GM18499 (cell line): ENCODE measurements around the gene RASGRF2.
"Not testable (repeated sequence)": the region's sequence is repeated elsewhere in the genome, so short reads cannot be mapped to it uniquely, and the experiment has no call there.

Source experiments
- ATAC-seq: cut with Tn5 transposase; IDR thresholded peaks from one replicate; pipeline ENCODE4 v1.9.1; 2021; ENCODE audit warnings: moderate number of reproducible peaks; ENCODE audit not compliant: insufficient read depth, unreplicated experiment

The RASGRF2 gene

DNA sequence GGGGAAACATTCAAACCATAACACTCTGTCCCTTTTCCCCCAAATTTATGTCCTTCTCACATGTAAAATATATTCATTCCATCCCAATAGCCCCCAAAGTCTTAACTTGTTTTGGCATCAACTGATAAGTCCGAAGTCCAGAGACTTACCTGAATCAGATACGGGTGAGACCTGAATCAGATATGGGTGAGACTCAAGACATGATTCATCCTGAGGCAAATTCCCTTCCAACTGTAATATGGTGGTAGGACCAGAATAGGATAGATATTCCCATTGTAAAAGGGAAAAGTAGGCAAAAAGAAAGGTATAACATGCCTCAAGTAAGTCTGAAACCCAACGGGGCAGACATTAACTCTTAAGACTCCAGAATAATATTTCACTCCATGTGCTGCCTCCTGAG is 157.4 kb downstream of the RASGRF2 start:
- ATAC-seq = no peak

DNA sequence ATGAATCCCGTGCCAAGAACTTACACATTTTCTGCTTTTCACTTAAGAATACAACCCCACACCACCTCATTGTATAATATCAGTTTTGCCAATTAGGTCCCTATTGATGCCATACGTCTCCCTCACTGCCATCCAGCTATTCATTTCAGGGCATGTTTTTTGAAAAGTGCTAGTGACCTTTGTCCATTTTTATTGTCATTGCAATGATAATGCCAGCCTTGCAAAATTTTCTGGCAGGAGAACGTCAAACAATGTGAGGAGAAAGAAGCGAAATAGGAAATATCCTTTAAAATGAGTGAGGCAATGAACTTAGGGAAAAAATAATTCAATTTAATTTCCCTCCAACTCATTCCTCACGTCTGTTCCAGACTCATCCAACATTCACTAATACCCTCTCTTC is 161.1 kb downstream of the RASGRF2 start:
- no peak for ATAC-seq

DNA sequence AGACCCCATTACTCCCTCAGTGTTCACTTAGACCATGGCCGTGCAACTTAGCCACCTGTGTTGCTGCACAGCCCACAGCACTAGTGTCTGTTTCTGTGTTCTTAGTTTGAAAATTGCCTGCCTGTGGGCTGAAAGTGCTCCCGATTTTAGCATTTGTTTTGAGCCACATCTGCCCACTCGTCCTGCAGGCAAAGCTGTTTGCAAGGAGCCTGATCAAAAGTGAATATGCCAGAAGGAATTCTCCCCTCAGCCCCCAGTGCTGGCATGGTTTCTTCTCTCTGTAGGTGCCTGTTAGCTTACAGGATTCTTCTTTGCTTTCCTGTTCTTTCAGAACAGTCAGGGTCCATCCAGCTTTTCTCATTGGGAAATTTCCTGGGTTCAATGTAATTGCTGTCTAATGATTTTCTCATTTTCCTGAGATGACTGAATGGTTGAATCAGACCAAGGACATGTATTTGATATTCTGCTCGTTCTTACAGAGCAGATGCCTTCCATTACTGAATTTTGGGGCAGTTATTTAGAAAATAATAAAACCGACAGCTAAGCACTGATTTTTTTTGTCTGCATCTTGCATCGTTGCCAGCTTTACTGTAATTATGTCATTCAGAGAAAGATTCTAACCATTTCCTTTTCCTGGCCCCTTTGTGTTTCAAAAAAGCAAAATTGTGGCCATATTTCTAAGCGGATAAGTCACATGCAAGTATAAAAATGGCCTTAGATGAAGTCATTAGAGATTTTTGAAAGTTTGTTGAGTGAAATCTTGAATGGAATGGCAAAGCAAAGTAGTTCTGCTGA is 161.9 kb downstream of the RASGRF2 start:
- no peak for ATAC-seq

DNA sequence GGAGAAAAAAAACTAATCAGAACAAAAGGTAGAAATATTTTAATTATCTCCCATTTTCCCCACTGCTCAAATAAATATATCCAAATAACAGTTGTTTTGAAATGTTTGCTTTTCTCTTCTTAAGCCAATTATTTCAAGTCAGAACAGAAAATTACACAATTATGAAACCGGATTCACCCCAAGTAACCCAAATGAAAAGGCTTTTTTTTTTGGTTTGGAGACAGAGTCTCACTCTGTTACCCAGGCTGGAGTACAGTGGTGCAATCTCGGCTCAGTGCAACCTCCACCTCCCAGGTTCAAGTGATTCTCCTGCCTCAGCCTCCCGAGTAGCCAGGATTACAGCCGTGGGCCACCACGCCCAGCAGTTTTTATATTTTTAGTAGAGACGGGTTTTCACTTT is 164.5 kb downstream of the RASGRF2 start:
- ATAC-seq = not testable (repeated sequence)

DNA sequence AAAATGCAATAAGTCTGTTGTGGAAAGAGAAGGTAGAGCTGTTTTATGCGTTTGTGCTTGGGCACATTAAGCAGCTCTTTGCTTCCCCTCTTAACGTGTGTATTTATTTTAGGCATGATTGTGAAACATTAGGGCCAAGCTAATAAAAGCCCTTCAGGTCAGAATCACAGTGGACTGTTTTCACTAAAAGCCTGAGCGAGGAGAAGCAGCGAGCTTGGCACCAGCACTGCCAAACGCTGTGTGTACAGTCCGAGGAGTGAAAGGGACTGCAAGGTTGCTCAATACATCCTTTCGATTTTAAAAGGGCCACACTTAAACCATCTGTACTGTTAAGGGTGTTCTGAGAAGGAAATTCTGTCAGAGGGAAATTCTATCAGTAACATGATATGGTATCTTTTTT is 165.8 kb downstream of the RASGRF2 start:
- no peak for ATAC-seq

DNA sequence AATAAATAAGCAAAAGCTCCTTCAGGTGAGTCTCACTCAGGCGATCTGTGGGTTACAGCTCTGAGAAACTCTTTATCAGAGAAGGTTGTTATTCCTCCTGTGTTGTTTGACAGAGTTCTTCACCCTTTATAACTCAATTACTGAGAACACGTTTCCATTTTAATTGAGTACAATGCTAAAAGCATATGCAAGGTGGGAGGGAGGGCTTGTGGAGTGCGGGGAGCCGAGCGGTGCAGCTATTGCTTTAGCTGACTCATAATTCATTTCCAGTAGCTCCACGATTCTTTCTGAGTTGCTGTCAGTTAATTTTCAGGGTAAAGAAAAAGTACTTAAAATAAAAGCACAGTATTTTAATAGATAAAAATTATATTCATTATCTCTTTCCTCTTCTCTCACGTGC is 168.3 kb downstream of the RASGRF2 start:
- ATAC-seq = no peak

DNA sequence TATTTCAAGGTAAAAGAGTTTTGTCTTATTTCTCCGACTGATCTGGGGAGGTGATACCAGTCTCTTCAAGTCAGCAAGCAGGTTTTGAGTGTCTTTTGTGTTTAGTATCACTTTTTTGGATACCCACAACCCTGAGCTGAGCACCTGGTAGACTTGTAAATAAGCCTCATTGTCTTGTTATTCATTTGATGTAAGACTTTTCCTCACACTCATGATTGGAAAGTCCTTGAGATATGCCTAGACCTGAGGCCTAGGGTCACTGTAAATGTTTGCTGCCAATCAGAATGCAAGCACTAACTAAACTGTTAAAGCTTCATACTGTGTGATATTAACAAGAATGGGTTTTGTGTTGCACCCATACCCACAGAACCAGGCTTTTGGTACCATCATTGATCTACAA is 172.2 kb downstream of the RASGRF2 start:
- ATAC-seq = no peak

DNA sequence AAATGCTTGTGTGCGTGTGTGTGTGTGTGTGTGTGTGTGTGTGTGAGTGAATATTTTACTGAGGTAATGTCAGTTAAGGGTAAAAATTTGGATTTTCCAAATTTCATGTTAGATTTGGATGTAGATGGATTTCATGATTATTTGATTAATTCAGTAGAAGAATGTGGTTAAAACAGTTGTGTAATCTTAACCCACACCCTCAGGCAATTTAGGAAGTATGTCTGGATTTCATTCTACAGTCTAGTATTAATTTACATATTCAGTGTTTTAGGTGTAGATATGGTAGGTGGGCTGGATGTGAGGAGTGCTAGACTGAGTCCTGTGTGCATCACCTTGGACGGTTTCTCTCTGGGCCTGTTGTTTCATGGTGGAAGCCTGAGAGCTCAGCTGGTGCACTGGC is 173.9 kb downstream of the RASGRF2 start:
- no peak for ATAC-seq

DNA sequence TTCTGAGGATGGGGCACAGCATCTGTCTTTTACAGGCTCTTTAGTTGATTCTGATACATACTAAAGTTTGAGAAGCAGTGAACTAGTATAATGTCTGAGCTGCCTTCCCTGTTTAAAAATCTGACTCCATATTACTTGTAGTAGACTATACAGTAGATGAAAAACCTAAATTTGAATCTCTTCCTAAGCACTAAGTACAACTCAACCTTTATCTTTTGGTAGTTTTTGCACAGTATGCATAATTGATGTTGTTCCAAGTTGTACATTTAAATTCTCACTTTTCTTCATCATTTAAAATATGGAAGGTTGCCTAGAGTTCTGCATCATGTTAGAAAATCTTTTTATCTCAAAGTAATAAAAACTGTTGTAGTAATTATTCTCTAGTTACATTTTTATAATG is 174.4 kb downstream of the RASGRF2 start:
- ATAC-seq = no peak

DNA sequence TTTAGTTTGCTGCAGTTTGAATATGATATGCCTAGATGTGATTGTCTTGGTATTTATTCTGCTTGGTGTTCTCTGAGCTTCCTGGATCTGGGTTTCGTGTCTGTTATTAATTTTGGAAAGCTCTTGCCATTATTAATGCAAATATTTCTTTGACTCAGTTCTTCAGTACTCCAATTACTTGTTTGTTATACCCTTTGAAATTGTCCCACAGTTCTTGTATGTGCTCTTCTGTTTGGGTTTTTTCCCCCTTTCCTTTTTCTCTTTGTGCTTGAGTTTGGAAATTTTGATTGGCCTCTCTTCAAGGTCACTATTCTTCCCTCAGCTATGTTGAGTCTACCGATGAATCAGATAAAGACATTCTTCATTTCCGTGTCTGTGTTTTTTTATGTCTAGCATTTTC is 176.4 kb downstream of the RASGRF2 start:
- no peak for ATAC-seq

DNA sequence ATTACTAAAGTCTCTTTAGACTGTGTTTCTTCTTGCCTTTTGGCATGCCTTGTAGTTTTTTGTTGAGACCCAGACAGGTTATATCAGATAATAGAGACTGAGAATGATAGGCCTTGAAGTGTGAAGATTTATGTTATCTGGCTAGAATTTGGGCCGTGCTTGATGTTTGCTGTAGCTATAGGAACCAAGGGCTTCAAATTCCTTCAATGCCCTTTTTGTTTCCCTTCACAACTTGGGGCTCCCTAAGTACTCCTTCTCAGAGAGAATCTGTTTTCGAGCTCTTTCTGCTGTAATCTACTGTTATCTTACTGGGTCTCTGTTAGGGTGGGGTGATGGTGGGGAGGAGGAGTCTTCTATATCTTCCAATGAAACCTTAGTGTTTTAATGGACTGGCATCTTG is 177.7 kb downstream of the RASGRF2 start:
- ATAC-seq = no peak

DNA sequence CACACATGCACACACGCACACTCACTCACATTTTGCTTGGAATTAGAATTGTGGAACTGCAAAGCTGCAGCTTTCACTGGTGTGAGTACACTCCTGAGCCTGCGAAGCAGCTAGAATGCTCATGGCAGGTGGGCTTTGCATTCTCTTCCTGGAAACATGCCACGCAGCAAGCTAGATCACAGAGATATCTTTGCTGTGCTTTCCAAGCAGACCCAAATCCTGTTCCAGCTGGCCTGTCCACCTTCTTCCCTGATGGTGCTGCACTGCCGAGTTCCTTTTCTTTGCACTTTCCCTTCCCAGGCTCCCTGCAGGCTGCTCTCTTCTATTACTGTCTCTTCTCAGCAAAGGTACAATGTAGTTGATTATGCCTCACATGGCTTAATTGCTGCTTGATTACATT is 180.3 kb downstream of the RASGRF2 start:
- no peak for ATAC-seq

DNA sequence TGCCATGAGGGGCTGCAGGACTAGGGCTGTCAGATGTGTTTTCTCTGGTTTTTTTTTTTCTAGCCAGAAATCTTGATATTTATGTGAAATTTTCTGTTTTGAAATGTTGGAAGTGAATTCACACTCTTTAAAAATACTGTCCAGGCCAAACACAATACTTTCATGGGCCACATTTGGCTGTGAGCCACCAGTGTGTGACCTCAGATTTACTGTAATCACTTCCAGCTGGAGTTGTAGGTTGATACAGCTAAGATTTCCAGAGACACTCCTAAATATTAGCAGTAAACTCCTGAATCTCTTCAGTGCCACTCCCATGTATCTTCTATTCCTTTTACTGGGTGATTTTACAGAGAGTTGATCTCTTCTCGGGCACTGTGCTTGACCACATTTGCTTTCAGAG is 180.8 kb downstream of the RASGRF2 start:
- ATAC-seq = no peak

DNA sequence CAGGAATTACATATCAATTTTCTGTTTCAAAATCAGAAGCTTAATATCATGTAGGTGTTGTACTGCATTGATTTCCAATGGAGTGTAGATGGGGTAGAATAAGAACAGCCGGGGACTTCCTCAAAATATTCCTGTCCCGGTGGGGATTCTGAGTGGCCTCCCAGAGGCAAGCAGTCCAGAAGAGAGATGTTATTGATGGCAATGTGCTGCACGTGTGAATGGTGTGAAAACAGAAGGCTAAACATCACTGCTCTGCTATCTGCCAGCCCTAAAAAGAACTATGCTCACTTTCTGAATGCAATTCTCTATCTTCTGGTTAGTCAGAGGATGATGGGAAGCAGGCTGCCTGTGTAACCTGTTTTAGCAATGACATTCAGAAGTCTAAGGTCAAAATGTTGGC is 181.9 kb downstream of the RASGRF2 start:
- ATAC-seq = no peak

DNA sequence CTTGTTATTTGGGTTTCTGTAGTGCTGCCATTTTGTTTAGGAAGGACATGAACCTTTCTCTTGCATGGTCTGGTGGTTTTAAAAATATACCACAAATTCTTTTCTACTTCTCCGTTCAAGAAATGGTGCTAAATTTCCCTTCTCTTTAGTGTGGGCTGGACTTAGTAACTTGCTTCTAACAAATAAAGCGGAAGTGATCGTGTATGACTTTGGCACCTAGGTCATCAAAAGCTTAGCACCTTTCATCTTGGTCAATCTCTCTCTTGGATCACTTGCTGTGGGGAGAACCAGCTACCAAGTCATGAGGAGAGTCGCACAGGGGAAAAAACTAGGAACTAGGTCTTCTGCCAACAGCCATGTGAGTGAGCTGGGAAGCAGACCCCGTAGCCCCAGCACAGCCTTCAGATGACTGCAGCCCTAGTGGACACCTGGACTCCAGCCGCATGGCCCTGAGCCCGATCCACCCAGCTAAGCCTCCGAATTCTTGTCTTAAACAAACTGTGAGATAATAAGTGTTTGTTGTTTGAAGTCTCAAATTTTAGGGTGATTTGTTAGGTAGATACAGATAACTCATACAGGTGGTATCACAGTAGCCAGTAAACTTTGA is 185.3 kb downstream of the RASGRF2 start:
- ATAC-seq = no peak

DNA sequence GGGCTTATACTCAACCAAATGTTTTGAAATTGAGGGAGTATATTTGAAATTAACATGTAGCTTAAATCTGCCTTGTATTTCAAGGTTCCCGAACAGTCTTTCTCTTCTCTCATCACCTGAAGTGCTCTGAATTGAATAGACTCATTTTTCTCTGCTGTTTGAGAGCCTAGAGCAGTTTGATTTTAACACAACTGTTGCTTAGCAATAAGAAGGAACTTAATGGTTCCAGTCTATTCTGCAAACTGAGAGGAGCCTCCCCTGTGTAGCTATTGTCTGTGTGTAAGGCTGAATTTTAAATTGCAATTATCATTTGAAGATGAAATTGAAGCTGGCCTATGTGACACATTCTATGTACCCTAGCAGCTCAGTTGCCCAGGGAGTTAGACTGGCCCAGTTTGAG is 185.9 kb downstream of the RASGRF2 start:
- ATAC-seq = no peak

DNA sequence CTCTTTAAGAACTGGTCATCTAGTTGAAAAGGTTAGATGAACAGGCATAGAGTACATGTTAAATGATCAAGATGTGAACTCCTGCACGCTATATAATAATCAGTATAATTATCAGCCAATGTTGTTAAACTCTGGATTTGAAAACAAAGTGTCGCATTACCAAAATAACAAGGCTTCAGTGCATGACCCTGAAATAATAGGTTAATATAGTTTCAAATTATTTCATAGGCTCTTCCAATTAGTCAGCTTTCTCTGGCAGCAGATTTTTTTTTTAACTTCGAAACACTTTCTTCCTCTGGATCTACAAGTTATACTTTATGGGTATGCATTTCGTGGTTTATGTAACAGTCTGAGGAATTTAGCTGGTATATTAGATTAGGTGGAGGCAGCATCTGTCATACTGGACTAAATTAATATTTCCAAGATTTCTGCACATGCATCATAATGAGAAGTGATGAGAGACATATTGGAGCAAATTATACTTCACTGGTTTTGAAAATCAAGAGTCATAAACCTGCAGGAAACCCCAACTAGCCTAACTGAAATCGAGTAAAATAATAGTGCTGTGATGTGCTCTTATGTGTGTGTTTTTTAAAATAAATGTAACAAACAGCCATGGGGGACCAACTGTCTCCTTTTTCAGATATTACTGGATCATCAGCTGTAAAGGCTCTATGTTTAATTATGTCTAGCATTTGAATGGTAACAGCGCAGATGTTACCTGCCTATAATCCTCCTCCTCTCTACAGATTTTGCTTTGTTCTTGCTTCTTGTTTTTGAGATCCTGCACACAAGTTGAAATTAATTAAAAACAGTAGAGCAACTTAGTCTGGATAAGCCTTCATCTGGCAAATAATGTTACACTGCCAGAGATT is 187.1 kb downstream of the RASGRF2 start:
- no peak for ATAC-seq

DNA sequence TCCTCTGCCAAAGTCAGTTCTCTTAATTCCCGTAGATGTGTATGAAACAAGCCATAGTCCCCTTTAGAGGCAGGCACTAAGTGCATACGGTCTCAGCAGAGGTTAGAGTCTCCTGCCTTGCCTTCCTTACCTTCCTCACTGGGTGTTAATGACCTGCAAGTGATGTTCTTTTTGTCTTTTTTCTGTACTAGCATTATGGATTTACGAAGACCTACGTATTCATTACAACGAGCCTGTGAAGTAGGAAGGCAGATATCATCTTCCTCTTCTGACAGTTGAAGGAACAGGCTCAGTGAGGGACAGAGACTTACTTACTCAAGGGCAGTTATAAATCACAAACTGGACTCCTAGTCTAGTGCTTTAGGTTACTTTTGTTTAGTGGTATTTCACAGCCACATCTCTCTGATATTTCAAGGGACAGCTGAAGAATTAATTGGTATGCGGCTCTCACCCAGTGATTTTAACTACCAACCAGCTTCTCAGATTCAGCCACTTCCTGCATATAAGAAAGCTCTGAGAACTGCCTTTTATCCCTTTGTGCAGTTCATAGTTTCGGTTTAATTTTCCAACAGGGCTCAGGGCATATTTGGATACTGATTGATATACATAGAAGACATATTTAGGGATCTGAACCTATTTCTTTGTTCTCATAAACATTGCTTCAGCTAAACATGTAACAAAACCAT is 187.9 kb downstream of the RASGRF2 start:
- no peak for ATAC-seq

DNA sequence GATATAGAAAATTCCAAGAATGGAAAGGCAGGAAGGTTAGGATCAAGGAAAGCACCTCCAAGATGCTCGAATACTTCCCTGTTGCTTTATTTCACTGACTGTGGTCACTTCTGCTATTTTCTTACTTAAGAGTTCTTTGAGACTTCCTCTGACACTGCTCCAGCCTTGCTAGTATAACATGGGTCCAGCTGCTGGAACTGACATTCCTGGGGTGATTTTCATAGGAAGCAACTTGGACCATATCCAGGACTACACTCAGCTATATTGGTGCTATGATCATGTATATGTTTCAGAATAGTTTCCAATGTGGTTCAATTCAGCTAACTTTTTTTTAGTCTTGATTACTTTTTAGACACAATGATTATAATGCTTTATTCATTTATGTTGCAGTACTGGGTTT is 191.4 kb downstream of the RASGRF2 start:
- no peak for ATAC-seq

DNA sequence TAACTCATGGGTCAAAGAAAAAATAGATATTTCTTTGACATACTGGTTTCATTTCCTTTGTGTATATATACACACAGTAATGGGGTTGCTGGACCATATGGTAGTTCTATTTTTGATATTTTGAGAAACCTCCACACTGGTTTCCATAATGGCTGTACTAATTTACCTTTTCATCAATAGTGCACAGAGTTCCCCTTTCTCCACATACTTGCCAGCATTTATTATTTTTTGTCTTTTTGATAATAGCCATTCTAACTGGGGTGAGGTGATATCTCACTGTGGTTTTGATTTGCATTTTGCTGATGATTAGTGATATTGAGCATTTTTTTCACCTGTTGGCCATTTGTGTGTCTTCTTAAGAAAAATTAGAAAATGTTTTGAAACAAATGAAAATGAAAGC is 194.6 kb downstream of the RASGRF2 start:
- peak; percentile 81 for ATAC-seq

DNA sequence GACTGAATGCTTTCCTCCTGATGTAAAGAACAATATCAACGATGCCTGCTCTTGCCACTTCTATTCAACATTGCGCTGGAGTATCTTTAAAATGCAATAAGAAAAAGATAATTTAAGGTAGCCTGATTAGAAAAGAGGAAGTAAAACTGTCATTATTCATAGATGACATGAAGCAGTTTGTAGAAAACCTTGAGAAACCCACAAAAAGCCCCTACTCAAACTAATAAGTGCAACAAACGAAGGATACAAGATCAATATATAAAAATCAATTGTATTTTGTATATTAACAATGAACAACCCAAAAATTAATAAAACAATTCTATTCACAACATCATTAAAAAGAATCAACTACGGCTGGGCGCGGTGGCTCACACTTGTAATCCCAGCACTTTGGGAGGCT is 196.6 kb downstream of the RASGRF2 start:
- ATAC-seq = no peak
